ENCODE results near the gene FOXP1.
A peak's percentile ranks its signal among the peaks of the same experiment; 100 is the strongest.

The FOXP1 gene

DNA sequence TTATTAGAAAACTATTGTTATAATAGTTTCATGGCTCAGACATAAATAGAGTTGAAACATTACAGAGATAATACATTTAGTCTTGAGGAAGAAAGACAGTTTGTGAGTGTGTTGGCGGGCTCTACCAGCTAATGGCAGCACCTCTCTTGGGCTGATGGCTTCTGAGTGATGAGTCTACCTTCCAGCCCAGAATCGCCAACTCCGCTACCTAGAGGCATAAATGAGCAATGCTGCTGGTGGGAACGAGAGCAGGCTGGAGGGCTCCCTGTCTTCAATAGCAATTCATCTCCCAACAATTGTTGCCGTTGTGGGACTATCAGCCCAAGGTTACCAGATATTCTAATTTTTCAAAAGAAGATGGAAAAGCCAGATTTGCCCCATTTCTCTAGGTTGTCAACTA is 388.7 kb downstream of the FOXP1 start:
- DNase-seq, result no peak

- no peak for DNase-seq
Measured at GRCh38 chr3:71191031-71191482, 392.5 kb downstream of the FOXP1 start.

DNA sequence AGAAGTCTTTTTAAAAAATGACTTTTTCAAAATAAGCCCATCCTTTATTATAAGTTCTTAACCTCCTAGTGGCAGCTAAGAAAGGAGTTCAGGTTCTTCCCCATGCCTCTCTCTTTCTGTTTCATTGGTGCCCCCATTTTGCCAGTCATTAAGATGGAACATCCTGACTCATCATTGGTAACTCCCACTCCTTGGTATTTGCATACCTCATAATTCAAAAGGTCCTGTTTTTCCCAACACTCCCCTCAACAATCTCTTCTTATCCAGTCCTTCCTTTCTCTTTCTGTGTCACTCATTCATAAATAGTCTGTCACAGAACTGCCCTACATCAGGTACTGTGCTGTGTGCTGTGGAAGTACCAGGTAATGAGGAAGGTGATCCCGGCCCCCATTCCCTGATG is 394.0 kb downstream of the FOXP1 start:
- DNase-seq, result no peak

DNA sequence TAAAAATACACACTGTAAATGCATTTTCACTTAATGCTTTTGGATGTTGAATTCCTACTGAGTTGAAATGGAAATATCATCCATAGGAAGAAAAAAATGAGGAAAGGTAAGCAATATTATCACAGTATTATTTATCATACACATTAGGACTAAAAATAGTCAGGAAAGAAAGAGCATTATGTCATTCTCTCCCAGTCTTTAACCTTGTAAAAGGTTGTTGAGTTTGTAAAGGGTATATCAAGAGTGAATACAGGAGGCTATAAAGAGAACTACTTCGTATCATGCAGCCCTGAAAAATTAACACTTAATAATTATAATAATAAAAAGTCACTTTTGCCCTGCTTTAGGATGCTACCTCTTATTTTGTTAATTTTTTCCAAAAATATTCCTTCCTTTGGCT is 395.8 kb downstream of the FOXP1 start:
- DNase-seq, result no peak

DNA sequence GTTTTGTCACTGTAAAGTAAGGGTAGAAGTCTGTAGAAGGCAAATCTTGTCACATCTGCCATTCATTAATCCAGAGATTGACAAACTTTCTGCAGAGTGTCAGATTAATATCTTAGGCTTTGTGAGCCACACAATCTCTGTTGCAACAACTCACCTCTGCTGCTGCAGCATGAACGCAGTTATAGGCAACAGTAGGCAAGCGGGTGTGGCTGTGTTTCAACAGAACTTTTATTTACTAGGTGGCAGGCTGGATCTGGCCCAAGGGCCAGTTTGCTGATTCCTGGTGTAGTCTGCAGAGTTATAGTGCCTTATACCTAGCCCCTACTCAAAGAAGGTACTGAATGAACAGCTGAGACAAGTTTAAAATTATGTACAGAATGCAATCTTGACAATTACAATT is 396.7 kb downstream of the FOXP1 start:
- DNase-seq, result no peak

- DNase-seq, result peak; percentile 36
Measured at GRCh38 chr3:71185733-71186455, 397.6 kb downstream of the FOXP1 start.

DNA sequence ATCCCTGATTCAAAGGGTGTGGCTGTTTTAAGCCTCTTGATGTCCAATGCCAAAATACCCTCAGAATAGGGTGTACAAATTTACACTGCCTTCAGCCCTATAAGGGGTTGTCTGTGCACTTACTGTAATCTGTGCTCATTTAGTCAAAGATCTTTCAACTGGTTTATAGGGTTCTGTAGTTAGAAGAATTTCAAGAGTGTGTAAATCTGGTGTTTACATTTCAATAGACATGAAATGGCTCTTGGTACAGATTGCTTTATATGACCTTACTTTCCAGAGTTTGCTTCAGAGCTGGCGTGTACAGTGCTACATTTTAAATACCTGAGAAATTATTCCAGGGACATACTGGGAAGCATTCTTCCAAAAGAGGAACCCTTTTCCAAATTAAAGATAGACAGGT is 399.3 kb downstream of the FOXP1 start:
- DNase-seq, result no peak

GRCh38 chr3:71183549-71183948 is 400.0 kb downstream of the FOXP1 start:
- no peak for DNase-seq

- no peak for DNase-seq
Measured at GRCh38 chr3:71180524-71180923, 403.0 kb downstream of the FOXP1 start.

- peak; percentile 21 for DNase-seq
Measured at GRCh38 chr3:71177375-71177774, 406.2 kb downstream of the FOXP1 start.

GRCh38 chr3:71176366-71176765 is 407.2 kb downstream of the FOXP1 start:
- no peak for DNase-seq

- no peak for DNase-seq
Measured at GRCh38 chr3:71175691-71176365, 407.7 kb downstream of the FOXP1 start.

GRCh38 chr3:71172951-71173350 is 410.6 kb downstream of the FOXP1 start:
- no peak for DNase-seq

DNA sequence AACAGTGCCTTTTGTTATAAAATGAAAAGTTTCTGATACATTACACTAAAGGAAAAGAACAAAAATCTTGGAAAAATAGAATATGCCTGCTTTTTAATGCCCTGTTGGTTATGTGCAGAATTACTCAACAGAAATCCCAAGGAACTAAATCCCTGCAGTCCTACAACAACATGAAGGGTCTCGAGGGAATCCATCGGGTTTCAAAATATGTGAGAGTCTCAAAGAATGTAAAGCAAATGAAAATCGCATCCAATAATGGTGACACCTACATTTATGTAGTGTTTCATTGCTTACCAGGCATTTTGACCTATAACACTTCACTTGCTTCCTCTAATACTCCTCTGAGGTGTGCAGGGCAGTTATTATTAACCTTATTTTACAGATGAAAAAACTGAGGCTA is 411.3 kb downstream of the FOXP1 start:
- no peak for DNase-seq

DNA sequence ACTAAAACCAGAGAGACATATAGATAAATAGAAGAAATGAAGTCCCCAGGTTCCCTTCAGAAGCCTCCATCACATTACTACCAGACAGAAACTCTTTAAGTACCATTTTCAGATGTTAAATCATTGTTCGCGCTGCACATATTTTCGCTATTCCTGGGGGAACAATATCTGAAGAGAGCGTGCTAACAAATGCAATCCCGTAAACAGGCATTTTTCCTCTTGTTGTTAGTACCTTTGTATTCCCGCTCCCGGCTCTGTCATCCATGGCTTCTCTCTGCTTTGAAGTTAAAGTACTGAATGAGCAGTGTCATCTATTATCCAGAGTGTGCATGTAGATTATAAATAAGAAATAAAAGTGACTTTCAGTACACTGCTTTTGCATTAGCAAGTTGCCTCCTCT is 412.3 kb downstream of the FOXP1 start:
- DNase-seq, result no peak

GRCh38 chr3:71168880-71169411 is 414.6 kb downstream of the FOXP1 start:
- peak; percentile 48 for DNase-seq

DNA sequence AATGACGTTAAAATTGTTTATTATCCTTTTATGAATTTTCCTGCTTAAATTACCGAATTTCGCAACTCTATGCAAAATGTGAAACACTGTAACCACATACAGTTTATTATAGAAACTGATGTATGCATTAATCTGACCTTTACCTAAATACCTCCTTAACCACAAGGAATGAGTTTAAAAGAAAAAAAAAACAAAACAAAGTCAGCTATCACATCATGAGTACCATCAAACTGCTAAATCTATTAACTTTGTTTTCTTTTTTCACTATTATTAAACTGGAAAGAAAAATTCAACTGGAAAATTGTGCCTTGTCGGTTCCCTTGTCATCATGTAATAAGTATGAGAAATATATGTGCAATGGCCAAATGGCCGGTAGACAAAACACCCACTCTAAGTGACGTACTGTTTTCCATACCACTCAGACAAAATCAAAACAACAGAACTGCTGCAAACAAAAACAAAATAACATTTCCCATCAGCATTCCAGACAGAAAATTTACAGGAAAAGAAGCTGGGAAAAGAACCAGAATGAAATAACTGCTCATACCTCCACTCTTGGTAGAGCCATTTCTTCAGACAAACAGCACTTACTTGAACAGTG is 415.3 kb downstream of the FOXP1 start:
- DNase-seq, result no peak

DNA sequence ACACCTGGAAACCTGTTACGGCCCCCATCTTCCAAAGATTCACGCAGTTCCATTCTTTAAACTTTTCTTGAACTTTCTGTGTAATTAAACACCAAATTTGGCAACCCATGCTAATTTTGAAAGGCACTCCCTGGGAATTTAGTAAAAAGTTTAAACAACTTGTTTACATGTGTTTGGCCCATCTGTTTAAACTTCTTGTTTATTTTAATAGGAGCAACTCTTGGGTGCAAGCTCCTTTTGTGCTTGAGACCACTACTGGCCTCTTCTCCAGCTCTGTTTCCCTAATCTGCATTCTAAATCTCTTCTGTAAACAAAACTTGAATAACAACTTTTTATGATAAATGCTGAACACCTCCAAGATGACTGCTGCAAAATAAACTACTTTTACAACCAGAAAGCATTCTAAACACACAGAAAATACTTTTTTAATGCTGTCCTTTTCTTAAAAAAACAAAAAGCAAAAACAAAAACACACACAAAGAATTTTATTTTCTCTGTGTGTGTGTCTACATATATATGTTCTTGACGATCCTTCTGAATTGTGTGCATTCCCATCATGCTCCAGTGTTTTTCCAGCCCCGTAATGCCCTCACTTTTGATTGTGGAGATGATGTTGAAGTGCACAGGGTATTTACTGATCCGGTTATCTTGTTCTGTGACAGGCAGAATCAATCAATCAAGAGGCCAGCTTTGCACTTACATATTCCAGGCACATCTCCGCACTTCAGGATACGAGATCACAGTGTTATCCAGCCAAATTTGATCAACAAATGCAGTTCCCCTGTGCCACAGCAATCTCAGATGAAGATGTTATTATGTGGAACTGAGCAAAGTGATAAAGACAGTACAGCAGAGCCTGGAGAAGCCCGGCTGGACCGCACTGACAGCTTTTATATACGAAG is 416.9 kb downstream of the FOXP1 start:
- no peak for DNase-seq

DNA sequence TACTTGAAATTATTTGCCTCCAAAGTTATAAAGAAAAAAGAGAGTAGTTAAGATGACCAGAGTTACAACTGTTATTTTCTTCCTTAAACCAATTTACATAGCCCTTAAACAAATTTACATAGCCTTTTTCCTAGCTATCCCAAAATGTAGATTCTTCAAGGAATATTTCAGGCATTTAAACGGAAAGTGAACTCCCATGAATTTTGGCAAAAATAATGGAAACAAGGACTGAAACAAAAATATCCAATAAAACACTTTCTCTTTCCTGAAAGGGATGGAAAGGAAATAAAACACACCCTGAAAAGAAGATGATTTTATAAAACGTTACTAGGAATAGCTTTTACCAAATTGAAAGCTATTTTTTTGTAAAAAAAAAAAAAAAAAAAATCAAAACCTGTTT is 418.6 kb downstream of the FOXP1 start:
- DNase-seq, result no peak

GRCh38 chr3:71163198-71163918 is 420.2 kb downstream of the FOXP1 start:
- DNase-seq, result no peak

DNA sequence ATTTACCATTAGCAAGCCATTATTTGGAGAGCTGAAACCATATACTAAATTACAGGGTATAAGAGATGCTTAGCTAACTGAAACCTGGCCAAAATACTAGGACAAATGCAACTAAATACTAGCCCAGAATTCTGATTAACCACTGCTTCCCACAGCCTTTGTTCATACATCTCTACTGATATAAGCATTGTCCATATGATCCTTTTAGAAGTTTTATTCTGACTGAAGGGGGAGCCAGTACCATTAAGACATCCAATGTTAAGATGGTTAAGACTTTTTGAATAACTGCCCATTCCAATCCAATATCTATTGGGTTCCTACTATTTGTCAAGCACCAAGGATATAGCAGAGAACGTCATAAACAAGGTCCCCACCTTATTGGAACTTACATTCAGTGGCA is 421.3 kb downstream of the FOXP1 start:
- no peak for DNase-seq

All from DMS53 (cell line).